Fibroblast of skin of right biceps (primary cell): ENCODE data around the gene C19orf53.

ENCODE experiments used
- DNase-seq: peaks from one replicate; pipeline ENCODE4 v3.0.0-alpha.2; 2013

The C19orf53 gene

GRCh38 chr19:13796301-13797057 is 22.2 kb downstream of the C19orf53 start:
- DNase-seq: peak; percentile 87

DNA sequence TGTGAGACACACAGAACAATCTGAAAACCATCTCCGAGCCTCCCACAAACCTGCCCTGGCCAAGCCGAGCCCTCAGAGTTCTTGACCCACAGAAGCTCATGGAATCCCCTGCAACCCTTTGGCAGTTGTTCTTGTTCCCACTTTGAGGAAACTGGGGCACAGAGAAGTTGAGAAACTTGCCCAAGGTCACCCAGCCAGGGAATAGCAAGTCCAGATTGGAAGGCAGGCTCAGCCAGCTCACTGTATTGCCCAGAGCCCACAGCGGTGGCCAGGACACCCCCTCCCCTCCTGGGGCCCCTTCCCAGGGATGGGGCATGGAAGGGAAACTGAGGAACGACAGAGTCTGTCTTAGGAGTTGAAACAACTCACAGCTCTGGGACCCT is 22.8 kb downstream of the C19orf53 start:
- no peak for DNase-seq

DNA sequence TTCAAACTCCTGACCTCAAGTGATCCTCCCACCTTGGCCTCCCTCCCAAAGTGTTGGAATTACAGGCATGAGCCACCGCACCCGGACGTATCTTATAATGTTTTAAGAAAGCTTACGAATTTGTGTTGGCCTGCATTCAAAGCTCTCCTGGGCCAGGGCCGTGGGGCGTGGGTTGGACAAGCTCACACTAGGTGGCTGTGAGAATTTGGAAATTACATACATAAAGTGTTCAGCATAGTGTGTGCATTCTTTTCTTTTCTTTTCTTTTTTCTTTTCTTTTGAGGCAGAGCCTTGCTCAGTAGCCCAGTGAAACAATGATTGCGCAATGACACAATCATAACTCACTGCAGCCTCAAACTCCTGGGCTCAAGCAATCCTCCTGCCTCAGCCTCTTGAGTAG is 23.6 kb downstream of the C19orf53 start:
- DNase-seq: peak; percentile 70

GRCh38 chr19:13799669-13800068 is 25.4 kb downstream of the C19orf53 start:
- no peak for DNase-seq

DNA sequence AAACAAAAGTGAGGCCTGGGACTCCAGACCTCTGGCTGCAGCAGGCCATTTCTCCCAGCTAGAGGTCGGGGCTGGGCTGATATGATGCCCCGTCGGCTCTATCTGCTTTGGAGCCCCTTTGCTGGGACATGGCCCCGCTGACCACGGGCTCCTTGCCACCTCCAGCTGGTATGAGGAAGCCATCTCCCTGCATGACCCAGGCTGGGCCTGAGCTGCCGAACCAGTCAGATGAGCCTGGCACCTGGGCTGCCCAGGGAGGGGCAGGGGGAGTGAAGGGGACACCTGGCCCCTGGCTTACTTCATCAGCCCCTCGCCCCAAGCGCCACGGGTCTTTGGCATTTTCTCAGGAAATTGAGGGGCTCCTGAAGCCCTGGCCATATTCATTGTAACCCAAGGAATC is 28.8 kb downstream of the C19orf53 start:
- no peak for DNase-seq

DNA sequence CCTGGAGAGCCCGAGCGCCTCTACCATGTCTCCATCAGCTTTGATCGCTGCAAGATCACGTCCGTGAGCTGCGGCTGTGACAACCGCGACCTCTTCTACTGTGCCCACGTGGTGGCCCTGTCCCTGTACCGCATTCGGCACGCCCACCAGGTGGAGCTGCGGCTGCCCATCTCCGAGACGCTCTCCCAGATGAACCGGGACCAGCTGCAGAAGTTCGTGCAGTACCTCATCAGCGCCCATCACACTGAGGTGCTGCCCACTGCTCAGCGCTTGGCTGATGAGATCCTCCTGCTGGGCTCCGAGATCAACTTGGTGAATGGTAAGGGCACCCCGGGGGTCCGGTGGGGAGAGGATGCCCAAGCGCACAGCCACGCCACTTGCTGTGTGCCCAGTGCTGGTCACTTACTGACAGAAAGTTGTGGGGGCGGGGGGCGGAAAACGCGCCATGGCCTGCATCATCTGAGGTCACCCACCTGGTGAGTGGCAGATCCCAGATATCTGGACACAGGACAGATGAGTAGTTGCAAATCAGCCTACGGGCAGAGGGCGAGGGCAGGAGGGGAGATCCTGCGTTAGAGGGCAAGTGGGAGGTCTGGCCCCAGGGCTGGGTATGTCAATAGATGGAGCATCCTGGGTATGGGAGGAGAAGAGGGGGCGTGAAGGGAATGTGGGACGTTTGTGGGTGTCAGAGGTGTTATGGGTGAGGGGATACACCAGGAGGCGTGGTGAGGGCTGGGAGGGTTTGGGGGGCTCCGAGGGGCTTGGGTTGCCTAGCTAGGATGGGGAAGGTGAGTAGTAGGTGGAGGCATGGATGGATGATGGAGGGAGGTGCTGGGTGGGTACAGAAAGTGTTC is 30.8 kb downstream of the C19orf53 start:
- no peak for DNase-seq

DNA sequence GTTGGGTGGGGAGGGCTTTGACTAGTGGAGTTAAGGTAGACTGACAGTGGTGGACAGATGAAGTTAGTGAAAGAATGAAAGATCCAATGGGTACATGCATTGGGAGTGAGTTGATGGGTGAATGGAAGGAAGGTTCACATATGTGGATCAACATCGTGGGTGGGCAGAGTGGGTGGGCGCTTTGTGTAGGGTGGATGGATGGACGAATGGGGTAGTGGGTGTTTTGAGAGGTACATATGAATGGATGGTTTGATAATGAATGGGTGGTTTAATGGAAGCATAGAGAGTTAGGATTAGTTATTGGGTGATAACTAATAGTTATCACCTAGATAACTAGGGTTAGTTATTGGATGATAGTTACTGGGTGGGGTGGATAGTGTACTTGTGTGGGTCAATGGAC is 32.5 kb downstream of the C19orf53 start:
- no peak for DNase-seq

- DNase-seq: no peak
Observed at GRCh38 chr19:13807421-13808021, 33.3 kb downstream of the C19orf53 start.

- DNase-seq: no peak
Observed at GRCh38 chr19:13808856-13809255, 34.6 kb downstream of the C19orf53 start.

GRCh38 chr19:13812544-13812943 is 38.3 kb downstream of the C19orf53 start:
- DNase-seq: no peak

- DNase-seq: no peak
Observed at GRCh38 chr19:13813147-13813546, 38.9 kb downstream of the C19orf53 start.

- DNase-seq: no peak
Observed at GRCh38 chr19:13814550-13814949, 40.3 kb downstream of the C19orf53 start.

- DNase-seq: no peak
Observed at GRCh38 chr19:13817018-13817614, 42.9 kb downstream of the C19orf53 start.

DNA sequence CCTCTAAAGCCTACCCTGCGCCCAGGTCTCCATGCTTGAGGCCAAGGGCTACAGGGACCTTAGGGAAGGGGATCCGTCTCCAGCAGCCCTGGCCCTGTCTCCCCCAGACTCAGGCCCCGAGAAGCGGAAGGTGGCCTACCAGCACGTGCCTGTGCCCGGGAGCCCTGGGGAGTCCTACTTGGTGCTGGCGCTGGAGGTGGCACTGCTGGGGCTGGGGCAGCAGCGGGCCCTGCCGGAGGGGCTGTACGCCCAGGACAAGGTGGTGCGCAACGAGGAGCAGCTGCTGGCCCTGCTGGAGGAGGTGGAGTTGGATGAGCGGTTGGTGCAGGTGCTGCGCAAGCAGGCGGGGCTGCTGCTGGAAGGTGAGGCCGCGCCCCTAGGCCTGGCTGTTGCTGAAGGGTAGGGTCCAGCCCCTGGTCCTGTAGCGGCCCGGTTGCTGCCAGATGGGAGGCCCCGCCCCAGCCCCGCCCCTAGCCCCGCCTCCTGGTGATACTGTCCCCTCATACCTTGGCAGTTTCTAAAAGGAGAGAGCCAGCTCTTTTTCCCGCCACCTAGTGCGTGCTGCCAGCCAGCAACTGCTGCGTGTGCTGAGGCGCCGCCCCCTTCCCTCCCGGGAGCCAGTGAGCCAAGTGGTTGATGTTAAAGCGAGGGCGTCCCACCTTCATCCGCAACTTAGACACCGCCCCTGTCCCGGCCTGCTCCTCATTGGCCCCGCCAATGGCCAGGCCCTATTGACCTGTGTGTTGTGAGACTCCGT is 43.5 kb downstream of the C19orf53 start:
- no peak for DNase-seq

DNA sequence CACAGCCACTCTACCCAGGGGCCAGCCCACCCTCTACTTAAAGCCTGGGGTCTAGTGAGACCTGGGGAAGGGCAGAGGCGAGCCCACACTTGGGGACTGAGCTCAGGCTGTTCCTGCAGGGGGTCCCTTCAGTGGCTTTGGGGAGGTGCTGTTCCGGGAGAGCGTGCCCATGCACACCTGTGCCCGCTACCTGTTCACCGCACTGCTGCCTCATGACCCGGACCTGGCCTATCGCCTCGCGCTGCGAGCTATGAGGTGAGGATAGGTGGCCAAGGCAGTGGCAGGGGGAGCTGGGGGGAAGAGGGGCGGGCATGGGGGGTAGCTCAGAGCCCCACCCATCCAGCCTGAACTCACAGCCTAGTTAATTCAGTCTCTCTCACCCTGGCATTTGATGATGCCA is 45.0 kb downstream of the C19orf53 start:
- no peak for DNase-seq

GRCh38 chr19:13821292-13821691 is 47.0 kb downstream of the C19orf53 start:
- no peak for DNase-seq

- DNase-seq: no peak
Observed at GRCh38 chr19:13823256-13823655, 49.0 kb downstream of the C19orf53 start.

GRCh38 chr19:13823901-13824300 is 49.6 kb downstream of the C19orf53 start:
- DNase-seq: no peak

- no peak for DNase-seq
Observed at GRCh38 chr19:13824703-13825102, 50.4 kb downstream of the C19orf53 start.

DNA sequence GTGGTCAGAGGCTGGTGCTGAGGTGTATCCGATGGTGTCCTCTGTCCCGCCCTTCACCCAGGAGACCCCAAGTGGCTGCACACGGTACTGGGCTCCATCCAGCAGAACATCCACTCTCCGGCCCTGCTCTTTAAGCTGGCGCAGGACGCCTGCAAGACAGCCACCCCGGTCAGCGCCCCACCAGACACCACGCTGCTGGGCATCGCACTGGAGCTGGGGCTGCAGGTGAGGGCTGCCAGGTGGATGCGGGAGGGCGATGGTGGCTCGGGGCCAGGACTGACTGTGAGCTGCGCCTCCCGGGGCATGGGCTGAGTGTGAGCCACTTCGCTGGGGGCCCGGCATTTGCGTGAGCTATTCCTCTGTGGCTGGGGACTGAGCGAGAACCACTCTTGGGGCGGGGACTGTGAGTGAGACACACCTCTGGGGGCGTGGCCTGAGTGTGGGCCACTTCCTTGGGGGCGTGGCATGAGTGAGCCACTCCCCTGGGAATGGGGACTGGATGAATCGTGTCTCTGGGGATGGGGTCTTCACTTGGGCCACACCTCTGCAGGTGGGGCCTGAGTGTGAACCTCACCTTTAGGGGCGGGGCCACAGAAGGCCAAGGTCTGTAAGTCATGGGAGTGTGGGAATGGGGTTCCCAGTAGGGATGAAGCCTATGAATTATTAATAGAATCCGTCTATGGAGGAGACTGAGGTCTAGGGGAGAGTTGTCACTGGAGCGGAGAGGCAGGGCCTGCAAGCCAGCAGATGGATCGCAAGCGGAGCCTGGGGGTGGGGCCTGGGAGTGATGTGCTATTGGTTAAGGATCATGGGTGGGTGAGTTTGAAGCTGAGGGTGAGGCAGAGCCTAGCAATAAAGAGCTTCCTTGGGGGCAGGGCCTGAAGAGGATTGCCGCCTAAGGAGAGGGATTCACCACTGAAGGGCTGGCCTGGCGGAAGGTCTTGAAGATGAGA is 51.5 kb downstream of the C19orf53 start:
- no peak for DNase-seq

DNA sequence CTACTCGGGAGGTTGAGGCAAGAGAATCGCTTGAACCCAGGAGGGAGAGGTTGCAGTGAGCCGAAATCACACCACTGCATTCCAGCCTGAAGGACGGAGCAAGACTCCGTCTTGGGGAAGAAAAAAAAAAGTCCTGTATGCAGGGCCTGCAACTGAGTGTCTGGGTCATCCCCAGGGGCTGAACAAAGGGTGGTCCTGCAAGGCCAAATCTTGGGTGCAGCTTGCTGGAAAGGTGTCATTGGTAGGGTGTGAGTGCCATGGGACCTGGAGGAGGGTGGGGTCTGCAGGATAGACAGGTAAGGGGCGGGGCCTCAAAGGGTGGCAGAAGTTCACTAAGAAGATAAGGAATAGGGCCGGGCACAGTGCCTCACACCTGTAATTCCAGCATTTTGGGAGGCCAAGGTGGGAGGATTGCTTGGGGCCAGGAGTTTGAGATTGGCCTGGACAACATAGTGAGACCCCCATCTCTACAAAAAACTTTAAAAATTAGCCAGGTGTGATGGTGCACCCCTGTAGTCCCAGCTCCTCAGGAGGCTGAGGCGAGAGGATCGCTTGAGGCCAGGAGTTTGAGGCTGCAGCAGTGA is 52.5 kb downstream of the C19orf53 start:
- DNase-seq: no peak
